ENCODE data around the gene KLHDC8B.
"Not testable (repeated sequence)": the region's sequence is repeated elsewhere in the genome, so short reads cannot be mapped to it uniquely, and the experiment has no call there.

Gene KLHDC8B

DNA sequence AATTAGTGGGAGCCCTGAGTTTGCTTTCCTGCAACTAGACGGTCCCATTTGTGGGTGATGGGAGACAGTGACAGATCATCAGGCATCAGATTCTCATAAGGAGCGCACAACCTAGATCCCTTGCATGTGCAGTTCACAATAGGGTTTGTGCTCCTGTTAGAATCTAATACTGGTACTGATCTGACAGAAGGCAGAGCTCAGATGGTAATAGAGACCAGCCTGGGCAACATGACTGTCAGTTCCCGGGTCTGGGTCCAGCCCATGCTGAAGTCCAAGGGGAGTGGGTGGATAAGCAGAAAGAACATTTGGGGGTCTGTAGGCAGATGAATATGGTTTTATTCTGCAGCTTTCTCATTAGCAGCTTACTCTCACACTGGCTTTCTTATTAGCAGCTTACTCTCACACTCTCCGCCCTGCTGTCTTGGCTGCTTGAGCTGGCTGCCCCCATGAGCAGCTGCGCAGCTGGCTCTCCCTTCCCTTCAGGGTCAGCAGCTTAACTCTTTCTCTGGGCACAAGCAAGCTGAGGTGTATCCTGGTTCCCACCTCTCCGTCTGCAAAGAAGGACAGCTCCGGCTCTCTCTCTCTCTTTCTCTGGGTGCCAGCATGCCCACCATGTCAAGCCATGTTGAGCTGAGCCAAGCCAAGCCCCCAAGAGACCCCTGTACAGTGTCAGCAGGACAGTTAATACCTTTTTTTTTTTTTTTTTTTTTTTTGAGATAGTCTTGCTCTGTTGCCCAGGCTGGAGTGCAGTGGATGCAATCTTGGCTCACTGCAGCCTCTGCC is 46.5 kb downstream of the KLHDC8B start:
- Histone ChIP-seq H3K27ac (ENCODE audit: low read depth, low read length) (no peak overlapping the region), H3K4me3 (ENCODE audit: low read length) (no peak overlapping the region), H3K79me2 (ENCODE audit: control insufficient read depth, insufficient read depth, low read length) (no peaks in the 10 kb centered on the region), H3K79me1 (ENCODE audit: low read length) (no peaks in the 10 kb centered on the region), H3K9ac (ENCODE audit: low read length) (no peak overlapping the region), H3K27me3 (ENCODE audit: insufficient read depth, low read length, poor library complexity) (no peaks in the 10 kb centered on the region), H2BK15ac (replicated peaks; ENCODE audit: low read depth) (no peak overlapping the region), H3K18ac (ENCODE audit: low read length) (no peak overlapping the region), H4K8ac (ENCODE audit: low read depth, low read length) (no peak overlapping the region), H4K5ac (ENCODE audit: low read length) (no peak overlapping the region), H3K56ac (ENCODE audit: low read length) (no peak overlapping the region), H2BK120ac (ENCODE audit: low read depth, low read length) (no peak overlapping the region), H2BK5ac (ENCODE audit: low read length) (no peak overlapping the region), H3K36me3 (ENCODE audit: control insufficient read depth, insufficient read depth, low read length) (no peaks in the 10 kb centered on the region), H2AK5ac (ENCODE audit: low read length) (no peak overlapping the region), H3K4ac (ENCODE audit: low read depth, low read length) (no peak overlapping the region), H3K4me2 (ENCODE audit: low read length) (no peak overlapping the region), H3K23ac (ENCODE audit: low read length) (no peak overlapping the region), H3K4me1 (ENCODE audit: control insufficient read depth, low read depth, low read length) (no peaks in the 10 kb centered on the region)
- no peak for DNase-seq
- WGBS (ENCODE audit: extremely low coverage, insufficient coverage, low lambda C conversion rate) = no CpG with 5 or more reads among the region's 7 CpGs

DNA sequence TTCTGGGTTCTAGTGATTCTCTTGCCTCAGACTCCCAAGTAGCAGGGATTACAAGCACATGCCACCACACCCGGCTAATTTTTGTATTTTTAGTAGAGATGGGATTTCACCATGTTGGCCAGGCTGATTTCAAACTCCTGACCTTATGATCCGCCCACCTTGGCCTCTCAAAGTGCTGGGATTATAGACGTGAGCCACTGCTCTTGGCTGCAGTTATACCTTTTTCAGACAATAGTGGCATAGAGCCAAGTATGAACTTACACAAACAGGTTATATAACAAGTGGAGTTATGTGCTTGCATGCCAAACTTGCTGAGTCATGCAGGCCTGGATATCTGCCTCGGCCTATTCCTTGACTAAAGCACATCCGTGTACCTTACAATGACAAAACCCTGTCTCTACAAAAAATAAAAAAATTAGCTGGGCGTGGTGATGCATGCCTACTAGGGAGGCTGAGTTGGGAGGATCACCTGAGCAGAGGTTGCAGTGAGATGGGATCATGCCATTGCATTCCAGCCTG is 47.1 kb downstream of the KLHDC8B start:
- H3K56ac ChIP-seq (ENCODE audit: low read length); H3K27me3 ChIP-seq (ENCODE audit: insufficient read depth, low read length, poor library complexity); H2BK120ac ChIP-seq (ENCODE audit: low read depth, low read length); H3K4me1 ChIP-seq (ENCODE audit: control insufficient read depth, low read depth, low read length); H2BK15ac ChIP-seq (replicated peaks; ENCODE audit: low read depth); H3K23ac ChIP-seq (ENCODE audit: low read length); H3K4me2 ChIP-seq (ENCODE audit: low read length); H3K79me2 ChIP-seq (ENCODE audit: control insufficient read depth, insufficient read depth, low read length); H4K8ac ChIP-seq (ENCODE audit: low read depth, low read length); H3K4ac ChIP-seq (ENCODE audit: low read depth, low read length); H3K36me3 ChIP-seq (ENCODE audit: control insufficient read depth, insufficient read depth, low read length); H2BK5ac ChIP-seq (ENCODE audit: low read length); H4K5ac ChIP-seq (ENCODE audit: low read length); DNase-seq; H3K27ac ChIP-seq (ENCODE audit: low read depth, low read length); H2AK5ac ChIP-seq (ENCODE audit: low read length); H3K4me3 ChIP-seq (ENCODE audit: low read length); H3K18ac ChIP-seq (ENCODE audit: low read length); H3K9ac ChIP-seq (ENCODE audit: low read length); H3K79me1 ChIP-seq (ENCODE audit: low read length): not testable (repeated sequence)
- WGBS (ENCODE audit: extremely low coverage, insufficient coverage, low lambda C conversion rate) = no CpG with 5 or more reads among the region's 6 CpGs

DNA sequence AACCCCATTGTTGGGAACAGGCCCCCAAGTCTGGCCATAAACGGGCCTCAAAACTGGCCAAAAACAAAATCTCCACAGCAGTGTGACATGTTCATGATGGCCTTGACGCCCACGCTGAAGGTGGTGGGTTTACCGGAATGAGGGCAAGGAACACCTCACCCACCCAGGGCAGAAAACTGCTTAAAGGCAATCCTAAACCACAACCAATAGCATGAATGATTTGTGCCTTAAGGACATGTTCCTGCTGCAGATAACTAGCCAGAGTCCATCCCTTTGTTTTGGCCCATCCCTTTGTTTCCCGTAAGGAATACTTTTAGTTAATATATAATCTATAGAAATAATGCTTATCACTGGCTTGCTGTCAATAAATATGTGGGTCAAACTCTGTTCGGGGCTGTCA is 47.7 kb downstream of the KLHDC8B start:
- no CpG with 5 or more reads among the region's 6 CpGs for WGBS (ENCODE audit: extremely low coverage, insufficient coverage, low lambda C conversion rate)
- no peak overlapping the region for H3K18ac ChIP-seq (ENCODE audit: low read length)

DNA sequence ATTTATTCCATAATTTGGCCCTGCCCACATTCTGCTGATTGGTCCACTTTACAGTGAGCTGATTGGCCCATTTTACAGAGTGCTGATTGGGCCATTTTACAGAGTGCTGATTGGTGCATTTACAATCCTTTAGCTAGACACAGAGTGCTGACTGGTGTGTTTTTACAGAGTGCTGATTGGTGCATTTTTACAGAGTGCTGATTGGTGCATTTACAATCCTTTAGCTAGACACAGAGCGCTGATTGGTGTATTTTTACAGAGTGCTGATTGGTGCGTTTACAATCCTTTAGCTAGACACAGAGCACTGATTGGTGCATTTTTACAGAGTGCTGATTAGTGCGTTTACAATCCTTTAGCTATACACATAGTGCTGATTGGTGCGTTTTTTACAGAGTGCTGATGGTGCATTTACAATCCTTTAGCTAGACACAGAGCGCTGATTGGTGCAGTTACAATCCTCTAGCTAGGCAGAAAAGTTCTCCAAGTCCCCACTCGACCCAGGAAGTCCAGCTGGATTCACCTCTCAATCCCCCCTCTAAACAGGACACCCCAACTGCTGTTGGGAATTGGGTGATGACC is 49.7 kb downstream of the KLHDC8B start:
- H2BK15ac ChIP-seq (replicated peaks; ENCODE audit: low read depth); H3K4me3 ChIP-seq (ENCODE audit: low read length); H3K4ac ChIP-seq (ENCODE audit: low read depth, low read length); H2BK5ac ChIP-seq (ENCODE audit: low read length); H3K4me1 ChIP-seq (ENCODE audit: control insufficient read depth, low read depth, low read length); H3K4me2 ChIP-seq (ENCODE audit: low read length); H3K23ac ChIP-seq (ENCODE audit: low read length); H3K56ac ChIP-seq (ENCODE audit: low read length); H3K79me2 ChIP-seq (ENCODE audit: control insufficient read depth, insufficient read depth, low read length); H3K27me3 ChIP-seq (ENCODE audit: insufficient read depth, low read length, poor library complexity); H2AK5ac ChIP-seq (ENCODE audit: low read length); H3K18ac ChIP-seq (ENCODE audit: low read length); H3K79me1 ChIP-seq (ENCODE audit: low read length); H3K27ac ChIP-seq (ENCODE audit: low read depth, low read length); DNase-seq; H4K8ac ChIP-seq (ENCODE audit: low read depth, low read length); H4K5ac ChIP-seq (ENCODE audit: low read length); H3K9ac ChIP-seq (ENCODE audit: low read length); H2BK120ac ChIP-seq (ENCODE audit: low read depth, low read length); H3K36me3 ChIP-seq (ENCODE audit: control insufficient read depth, insufficient read depth, low read length): not testable (repeated sequence)
- no CpG with 5 or more reads among the region's 6 CpGs for WGBS (ENCODE audit: extremely low coverage, insufficient coverage, low lambda C conversion rate)

More for the DNA sequence above, 47.7 kb downstream of the KLHDC8B start:
- no peak overlapping the region for H3K4ac ChIP-seq (ENCODE audit: low read depth, low read length)
- H3K4me3 ChIP-seq (ENCODE audit: low read length) = no peak overlapping the region
- no peak overlapping the region for H2BK5ac ChIP-seq (ENCODE audit: low read length)
- H3K56ac ChIP-seq (ENCODE audit: low read length) = no peak overlapping the region
- no peak overlapping the region for H3K4me2 ChIP-seq (ENCODE audit: low read length)
- no peak overlapping the region for H4K5ac ChIP-seq (ENCODE audit: low read length)
- no peaks in the 10 kb centered on the region for H3K36me3 ChIP-seq (ENCODE audit: control insufficient read depth, insufficient read depth, low read length)
- no peak overlapping the region for H4K8ac ChIP-seq (ENCODE audit: low read depth, low read length)
- H2BK15ac ChIP-seq (replicated peaks; ENCODE audit: low read depth) = no peak overlapping the region
- H2BK120ac ChIP-seq (ENCODE audit: low read depth, low read length) = no peak overlapping the region
- no peak overlapping the region for H3K27ac ChIP-seq (ENCODE audit: low read depth, low read length)
- H3K27me3 ChIP-seq (ENCODE audit: insufficient read depth, low read length, poor library complexity) = no peaks in the 10 kb centered on the region
- no peaks in the 10 kb centered on the region for H3K79me1 ChIP-seq (ENCODE audit: low read length)
- H3K9ac ChIP-seq (ENCODE audit: low read length) = no peak overlapping the region
- H3K4me1 ChIP-seq (ENCODE audit: control insufficient read depth, low read depth, low read length) = no peaks in the 10 kb centered on the region
- no peaks in the 10 kb centered on the region for H3K79me2 ChIP-seq (ENCODE audit: control insufficient read depth, insufficient read depth, low read length)
- no peak for DNase-seq
- H2AK5ac ChIP-seq (ENCODE audit: low read length) = no peak overlapping the region
- no peak overlapping the region for H3K23ac ChIP-seq (ENCODE audit: low read length)

DNA sequence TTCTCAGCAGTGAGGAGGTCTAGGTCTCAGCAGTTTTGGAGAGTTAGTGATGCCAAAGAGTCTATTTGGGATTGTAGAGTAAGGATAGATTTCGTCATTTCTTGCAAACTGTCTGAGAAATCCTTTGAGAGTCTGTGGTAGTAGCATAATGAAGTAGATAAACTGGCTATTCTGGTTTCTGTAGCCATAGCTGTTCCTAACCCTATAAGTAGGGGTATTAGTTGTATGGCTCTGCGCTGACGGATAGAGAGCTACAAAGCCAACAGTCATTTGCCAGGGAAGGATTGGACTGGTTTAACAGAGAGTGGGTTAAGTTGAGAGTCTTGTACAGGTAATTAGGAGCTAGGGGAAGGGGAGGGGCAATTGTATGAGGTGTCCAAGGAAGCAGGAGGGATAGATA is 50.6 kb downstream of the KLHDC8B start:
- Histone ChIP-seq H2AK5ac (ENCODE audit: low read length) (no peak overlapping the region), H3K36me3 (ENCODE audit: control insufficient read depth, insufficient read depth, low read length) (no peaks in the 10 kb centered on the region), H3K9ac (ENCODE audit: low read length) (no peak overlapping the region), H4K5ac (ENCODE audit: low read length) (no peak overlapping the region), H2BK15ac (replicated peaks; ENCODE audit: low read depth) (no peak overlapping the region), H2BK5ac (ENCODE audit: low read length) (no peak overlapping the region), H3K4me2 (ENCODE audit: low read length) (no peak overlapping the region), H2BK120ac (ENCODE audit: low read depth, low read length) (no peak overlapping the region), H3K18ac (ENCODE audit: low read length) (no peak overlapping the region), H3K79me2 (ENCODE audit: control insufficient read depth, insufficient read depth, low read length) (no peaks in the 10 kb centered on the region), H3K79me1 (ENCODE audit: low read length) (no peaks in the 10 kb centered on the region), H3K27ac (ENCODE audit: low read depth, low read length) (no peak overlapping the region), H3K4me3 (ENCODE audit: low read length) (no peak overlapping the region), H3K4ac (ENCODE audit: low read depth, low read length) (no peak overlapping the region), H3K4me1 (ENCODE audit: control insufficient read depth, low read depth, low read length) (no peaks in the 10 kb centered on the region), H4K8ac (ENCODE audit: low read depth, low read length) (no peak overlapping the region), H3K23ac (ENCODE audit: low read length) (no peak overlapping the region), H3K56ac (ENCODE audit: low read length) (no peak overlapping the region), H3K27me3 (ENCODE audit: insufficient read depth, low read length, poor library complexity) (no peaks in the 10 kb centered on the region)
- WGBS (ENCODE audit: extremely low coverage, insufficient coverage, low lambda C conversion rate) = no CpG with 5 or more reads among the region's 3 CpGs
- no peak for DNase-seq

All from mesendoderm (in vitro differentiated cells).